Measurements from ENCODE around the gene SLCO3A1.

SLCO3A1 gene

GRCh38 chr15:92143765-92144164, 290.3 kb downstream of the SLCO3A1 start:
- no peak for DNase-seq

DNA sequence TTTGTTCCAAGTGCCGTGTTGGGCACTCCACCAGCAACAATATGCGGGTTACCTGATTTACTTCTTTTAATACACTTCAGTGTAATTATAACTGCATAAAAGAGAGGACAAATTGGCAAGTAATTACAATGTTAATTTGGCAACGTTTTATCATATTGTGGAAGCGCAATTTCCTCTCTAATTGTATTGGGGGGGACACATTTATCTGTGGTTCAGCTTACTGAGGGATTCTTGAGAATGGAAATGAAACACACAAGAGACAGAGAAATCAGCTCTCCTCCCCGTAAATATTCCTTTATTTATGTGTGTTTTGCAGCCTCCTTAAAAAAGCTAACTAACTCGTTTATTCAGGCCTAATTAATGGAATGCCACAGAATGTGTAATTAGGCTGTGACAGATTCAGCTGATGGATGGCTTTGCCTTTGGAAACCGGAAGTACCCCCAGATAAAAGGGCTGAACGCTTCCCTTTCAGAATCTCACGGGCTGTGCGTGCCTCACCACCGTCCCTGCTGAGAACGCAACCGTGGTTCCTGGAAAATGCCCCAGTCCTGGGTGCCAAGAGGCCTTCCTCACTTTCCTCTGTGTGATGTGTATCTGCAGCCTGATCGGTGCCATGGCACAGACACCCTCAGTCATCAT, 293.1 kb downstream of the SLCO3A1 start:
- no peak for DNase-seq

GRCh38 chr15:92149029-92149428, 295.5 kb downstream of the SLCO3A1 start:
- DNase-seq, result no peak

GRCh38 chr15:92149465-92149864, 296.0 kb downstream of the SLCO3A1 start:
- no peak for DNase-seq

GRCh38 chr15:92151168-92151567, 297.7 kb downstream of the SLCO3A1 start:
- DNase-seq, result no peak

DNA sequence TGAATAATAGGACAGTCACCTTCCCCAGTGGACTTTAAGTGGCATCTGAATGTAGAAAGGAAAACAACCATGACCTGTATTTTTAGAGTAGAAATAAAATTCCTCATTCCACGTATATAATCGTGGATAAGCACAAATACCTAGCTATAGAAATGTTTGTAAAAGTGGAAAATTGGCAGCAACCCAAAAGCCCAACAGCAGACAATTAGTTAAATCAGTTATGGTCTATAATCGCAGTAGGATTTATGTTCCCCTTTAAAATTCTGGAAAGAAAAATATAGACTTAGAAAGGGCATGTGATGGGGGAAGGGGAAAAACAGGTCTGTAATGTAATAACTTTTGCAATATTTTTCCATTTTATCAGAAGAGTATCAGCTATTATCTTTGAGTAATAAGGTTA, 298.2 kb downstream of the SLCO3A1 start:
- DNase-seq, result no peak

DNA sequence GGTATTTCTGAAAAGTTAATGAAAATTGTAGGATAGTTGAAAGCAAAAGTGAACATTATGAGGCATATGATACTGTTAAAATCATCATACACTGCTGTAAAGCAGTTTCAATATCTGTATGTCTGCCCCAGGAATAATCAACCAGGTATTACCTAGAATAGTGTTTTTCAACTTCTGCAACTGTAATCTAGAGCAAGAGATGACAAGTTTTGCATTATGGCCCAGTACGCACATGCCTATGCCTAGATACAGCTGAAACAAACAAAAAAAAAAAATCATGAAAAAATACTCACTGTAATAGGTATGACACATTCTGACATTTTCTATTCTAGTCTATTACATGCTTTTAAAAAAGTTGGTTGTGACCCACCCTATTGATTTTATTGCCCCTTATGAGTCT, 299.5 kb downstream of the SLCO3A1 start:
- no peak for DNase-seq

GRCh38 chr15:92153620-92154019, 300.1 kb downstream of the SLCO3A1 start:
- DNase-seq, result no peak

DNA sequence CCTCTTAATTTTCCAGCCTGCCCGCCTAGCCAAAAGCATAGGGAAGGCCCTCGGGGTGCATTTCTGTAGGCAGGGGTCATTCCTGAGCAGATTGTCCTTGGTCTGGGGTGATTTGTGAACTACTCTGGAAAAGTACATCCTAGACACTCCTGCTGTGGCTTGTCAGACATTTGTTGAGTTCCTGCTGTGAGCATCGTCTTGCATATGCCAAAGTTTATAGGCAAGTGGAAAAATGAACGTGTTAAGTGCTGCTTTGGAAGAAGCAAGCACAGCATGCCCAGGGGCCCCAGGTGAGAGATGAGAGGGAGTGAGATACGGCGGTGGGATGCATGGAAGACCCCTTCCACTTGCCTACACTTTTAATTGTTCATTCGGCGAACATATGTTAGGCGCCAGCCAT, 302.4 kb downstream of the SLCO3A1 start:
- no peak for DNase-seq

GRCh38 chr15:92157666-92158298, 304.3 kb downstream of the SLCO3A1 start:
- no peak for DNase-seq

DNA sequence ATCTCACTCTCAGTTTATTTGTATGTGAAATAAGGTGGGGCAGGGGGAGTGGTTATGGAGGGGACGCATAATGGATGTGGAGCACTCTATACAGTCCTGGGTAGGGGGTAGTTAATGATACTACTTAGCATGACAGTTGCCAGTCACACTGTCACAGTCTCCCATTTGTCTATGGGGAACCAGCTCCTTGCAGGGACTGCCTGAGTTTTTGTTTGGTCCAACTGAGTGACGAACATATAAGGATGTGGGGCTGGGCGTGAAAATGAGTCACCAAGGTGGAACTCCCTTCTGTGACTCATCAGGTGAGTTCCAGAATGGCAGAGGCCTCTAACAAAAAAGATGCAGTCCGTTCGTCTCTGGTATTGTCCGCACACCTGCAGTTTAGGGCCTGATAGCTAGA, 304.9 kb downstream of the SLCO3A1 start:
- peak; percentile 19 for DNase-seq

DNA sequence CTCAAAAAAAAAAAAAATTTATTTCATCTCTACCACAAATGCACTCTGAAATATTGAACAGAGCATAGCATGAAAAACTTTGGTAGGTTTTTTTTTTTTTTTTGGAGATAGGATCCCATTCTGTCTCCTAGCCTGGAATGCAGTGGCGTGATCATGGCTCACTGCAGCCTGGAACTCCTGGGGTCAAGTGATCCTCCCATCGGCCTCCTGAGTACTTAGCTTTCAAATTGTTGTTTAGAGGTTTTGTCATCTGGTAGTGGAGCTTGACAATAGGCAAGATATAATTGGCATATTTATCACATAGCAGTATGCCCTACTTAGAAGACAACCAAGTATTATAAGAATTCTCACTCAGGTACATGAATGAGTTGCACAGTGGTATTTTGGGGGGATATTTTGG, 306.0 kb downstream of the SLCO3A1 start:
- DNase-seq, result no peak

- no peak for DNase-seq
Observed at GRCh38 chr15:92159906-92160841, 306.7 kb downstream of the SLCO3A1 start.

GRCh38 chr15:92161039-92161670, 307.6 kb downstream of the SLCO3A1 start:
- no peak for DNase-seq

GRCh38 chr15:92162657-92163056, 309.1 kb downstream of the SLCO3A1 start:
- DNase-seq, result no peak

GRCh38 chr15:92163641-92164040, 310.1 kb downstream of the SLCO3A1 start:
- DNase-seq, result no peak

DNA sequence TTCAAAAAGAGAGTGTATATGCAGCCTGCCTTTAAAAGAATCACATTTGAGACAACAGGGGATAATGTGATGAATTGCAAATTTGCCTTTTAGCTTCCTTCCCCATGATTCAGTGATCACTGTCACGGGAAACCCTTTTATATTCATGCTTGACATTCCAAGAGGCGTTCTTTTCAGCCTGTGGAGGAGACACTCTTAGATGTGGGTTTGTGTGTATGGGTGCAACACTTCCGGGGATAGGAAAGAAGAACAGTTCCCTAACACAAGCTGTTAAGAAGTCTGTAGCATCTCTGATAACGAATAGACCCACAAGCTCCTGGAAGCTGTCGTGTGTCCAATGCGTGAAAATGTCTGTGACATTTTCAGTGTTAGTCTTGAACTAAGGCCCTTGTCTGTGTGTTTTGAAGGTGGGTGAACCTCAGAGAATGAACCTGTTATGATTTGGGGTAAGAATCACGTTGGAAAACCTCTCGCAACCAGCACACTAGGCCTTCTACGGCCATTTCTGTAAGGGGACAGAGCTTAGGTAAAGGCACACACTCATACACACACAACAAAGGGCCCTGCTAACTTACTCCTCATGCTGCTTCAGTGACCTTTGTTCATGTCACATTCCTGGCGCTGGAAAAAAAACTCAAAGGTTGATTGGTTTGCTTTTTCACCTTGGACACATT, 311.0 kb downstream of the SLCO3A1 start:
- no peak for DNase-seq

DNA sequence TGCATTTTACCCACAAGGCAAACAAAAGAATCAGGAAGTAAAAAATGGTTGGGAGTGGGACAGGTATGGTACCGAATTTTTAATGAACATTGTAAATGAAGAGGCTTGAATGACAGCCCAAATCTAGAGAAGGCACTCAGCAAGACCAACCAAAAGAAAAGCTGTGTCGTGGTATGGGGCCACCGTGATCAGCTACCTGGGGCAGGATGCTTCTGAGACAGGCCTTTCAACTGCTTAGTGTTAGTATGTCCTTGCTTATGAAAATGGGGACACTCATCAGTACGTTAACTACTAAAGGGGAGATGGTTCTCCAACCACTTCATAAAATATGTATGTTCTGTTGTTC, 311.5 kb downstream of the SLCO3A1 start:
- DNase-seq, result no peak

- no peak for DNase-seq
Observed at GRCh38 chr15:92166029-92166428, 312.5 kb downstream of the SLCO3A1 start.

DNA sequence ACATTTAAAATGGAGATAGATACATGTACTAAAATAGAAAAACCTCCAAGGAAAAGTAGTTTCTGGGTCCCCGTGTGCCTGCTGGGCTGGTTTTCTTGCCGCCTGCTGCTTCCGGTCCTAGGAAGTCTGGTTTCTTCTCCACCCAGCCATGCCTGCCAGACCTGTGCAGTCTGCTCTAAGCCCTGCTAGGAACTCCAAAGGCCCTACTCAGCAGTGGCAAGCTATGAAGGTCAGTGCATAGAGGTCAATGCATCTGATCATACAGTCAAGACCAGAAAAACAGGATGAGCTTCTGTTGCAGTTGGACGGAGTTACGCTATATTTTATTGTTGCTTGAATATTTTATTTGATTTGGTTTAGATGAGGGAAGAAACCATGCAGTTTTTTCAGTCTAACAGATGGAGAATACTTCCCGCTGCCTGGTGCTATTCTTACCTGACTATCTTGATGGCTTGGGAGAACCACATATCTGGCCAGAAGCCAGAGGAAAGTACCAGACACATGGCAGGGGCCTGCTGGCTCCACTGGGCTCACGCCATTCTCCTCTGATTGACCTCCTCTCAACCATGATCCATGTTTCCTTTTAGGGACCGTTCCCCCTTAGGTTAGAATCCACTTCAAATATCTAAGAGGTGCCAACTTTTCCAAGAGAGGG, 313.4 kb downstream of the SLCO3A1 start:
- no peak for DNase-seq

DNA sequence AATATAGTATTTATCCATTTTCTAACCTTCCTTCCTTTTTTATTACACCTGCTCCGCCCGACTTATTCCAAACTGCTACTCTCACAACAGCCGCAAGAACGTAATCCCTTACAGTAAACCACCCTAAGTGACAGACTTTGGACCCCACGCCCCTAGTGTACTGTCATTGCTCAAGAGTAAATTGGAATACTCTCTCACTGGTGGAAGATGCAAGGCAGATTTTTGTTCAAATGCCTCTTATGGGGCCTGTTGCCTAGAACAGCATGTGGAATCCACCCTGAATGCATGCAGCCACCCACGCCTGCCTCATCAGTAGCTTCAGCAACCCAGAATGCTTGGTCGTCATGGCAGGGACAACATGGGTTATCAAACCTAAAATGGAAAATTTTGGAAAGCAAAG, 313.9 kb downstream of the SLCO3A1 start:
- DNase-seq, result no peak

DNA sequence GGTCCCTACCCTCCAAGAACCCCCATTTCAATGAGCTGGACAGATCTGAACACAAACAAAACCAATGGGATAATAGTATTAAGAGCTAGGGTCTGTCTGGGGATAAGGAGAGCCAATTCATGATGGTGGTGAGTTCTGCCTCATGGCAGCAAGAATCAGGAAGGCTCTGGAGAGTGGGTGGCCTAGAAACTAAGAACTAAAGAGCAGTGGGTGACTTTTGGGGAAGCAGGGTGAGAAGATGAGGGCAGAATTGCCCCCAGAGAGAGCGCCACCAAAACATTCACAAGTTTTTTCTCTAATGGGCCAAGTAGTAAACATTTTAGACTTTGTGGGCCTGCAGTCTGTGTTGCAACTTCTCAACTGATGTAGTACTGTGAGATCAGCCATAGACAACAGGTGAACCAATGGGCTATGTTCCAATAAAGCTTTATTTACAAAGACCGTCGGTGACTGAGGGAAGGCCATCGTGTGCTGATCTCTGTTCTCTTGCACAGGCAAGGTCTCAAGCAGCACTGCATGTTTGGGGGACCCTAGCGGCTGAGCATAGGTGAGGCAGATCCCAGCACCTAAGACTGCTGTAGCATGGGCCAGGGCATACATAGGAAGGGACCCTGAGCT, 314.7 kb downstream of the SLCO3A1 start:
- DNase-seq, result no peak
